HepG2 (cell line): ENCODE measurements around the gene TLX3.

Experiments used
- HMG20A ChIP-seq: IDR thresholded peaks from 2 replicates; pipeline ENCODE4 v1.6.1; 2016; ENCODE audit warnings: borderline replicate concordance
- MLLT10 ChIP-seq: sonication (generic); formaldehyde crosslinking; IDR thresholded peaks from 2 replicates; pipeline ENCODE4 v1.4.0; 2020; ENCODE audit warnings: missing genetic modification reagents

DNA sequence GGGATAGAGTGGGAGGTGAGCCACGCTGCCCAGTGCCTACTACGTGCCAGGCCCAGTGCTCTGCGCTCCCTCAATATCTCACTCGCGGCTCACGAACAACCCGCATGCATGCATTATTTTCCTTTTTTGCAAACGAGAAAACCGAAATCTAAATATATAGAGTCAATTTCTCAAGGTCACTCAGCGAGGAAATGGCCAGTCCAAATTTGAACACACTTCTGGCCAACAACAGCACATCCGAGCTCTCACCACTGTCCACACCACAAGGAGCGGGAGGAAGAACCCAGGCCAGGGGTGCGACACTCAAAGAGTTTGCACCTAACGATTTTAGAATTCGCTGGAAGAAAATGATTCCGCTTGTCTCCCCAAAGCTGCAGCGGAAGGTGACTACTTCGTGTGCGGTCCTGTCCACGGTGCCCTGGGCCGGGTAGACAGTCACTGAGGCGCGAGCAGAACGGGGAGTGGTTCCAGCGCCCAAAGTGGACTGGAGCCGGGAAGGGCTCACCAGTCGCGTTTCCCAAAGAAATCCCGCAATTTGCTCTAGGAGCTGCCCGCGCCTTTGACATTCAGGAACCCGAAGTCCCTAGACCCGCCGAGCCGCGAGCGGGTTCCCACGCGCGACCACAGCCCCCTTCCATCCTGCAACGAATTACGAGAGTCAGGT lies 1.1 kb upstream of the TLX3 start:
- no peak for TF ChIP-seq HMG20A
- no peak for TF ChIP-seq MLLT10 (CRISPR knock-in tag)
